ENCODE measurements around the gene ITPRID1.
"Not testable (repeated sequence)": the region's sequence is repeated elsewhere in the genome, so short reads cannot be mapped to it uniquely, and the experiment has no call there.

The ITPRID1 gene

DNA sequence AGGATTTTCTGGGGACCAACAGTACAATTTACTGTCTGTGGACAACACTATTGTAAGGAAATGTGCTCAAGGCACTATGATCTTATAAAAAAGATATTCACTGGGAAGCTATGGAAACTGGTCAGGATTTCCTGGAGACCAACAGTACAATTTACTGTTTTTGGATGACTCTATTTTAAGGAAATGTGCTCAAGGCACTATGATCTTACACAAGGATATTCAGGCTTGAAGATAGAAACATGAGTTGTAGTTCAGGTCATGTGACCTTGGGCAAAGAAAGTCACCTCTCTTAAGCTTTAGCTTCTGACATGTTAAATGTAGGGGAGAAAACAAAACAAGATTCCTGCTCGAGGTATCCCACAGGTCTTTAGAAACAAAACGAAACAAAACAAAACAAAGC lies 1.7 kb upstream of the ITPRID1 start:
- TF ChIP-seq, protein P1, sequence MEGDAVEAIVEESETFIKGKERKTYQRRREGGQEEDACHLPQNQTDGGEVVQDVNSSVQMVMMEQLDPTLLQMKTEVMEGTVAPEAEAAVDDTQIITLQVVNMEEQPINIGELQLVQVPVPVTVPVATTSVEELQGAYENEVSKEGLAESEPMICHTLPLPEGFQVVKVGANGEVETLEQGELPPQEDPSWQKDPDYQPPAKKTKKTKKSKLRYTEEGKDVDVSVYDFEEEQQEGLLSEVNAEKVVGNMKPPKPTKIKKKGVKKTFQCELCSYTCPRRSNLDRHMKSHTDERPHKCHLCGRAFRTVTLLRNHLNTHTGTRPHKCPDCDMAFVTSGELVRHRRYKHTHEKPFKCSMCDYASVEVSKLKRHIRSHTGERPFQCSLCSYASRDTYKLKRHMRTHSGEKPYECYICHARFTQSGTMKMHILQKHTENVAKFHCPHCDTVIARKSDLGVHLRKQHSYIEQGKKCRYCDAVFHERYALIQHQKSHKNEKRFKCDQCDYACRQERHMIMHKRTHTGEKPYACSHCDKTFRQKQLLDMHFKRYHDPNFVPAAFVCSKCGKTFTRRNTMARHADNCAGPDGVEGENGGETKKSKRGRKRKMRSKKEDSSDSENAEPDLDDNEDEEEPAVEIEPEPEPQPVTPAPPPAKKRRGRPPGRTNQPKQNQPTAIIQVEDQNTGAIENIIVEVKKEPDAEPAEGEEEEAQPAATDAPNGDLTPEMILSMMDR (IDR thresholded peaks at IDR 0.05; ENCODE audit: low read depth, low read length), result no peak
- H3K4me3 ChIP-seq (ENCODE audit: low read depth, low read length), result no peak overlapping the region

- H3K4me3 ChIP-seq (ENCODE audit: low read depth, low read length), result no peak overlapping the region
- TF ChIP-seq, protein P1 (IDR thresholded peaks at IDR 0.05; ENCODE audit: low read depth, low read length), result no peak
Observed at GRCh38 chr7:31516680-31517502, 3.0 kb downstream of the ITPRID1 start.

GRCh38 chr7:31517513-31517912 lies 3.6 kb downstream of the ITPRID1 start:
- H3K4me3 ChIP-seq (ENCODE audit: low read depth, low read length), result no peak overlapping the region
- TF ChIP-seq, protein P1 (IDR thresholded peaks at IDR 0.05; ENCODE audit: low read depth, low read length), result no peak

- no peak overlapping the region for H3K4me3 ChIP-seq (ENCODE audit: low read depth, low read length)
- TF ChIP-seq, protein P1 (IDR thresholded peaks at IDR 0.05; ENCODE audit: low read depth, low read length), result no peak
Observed at GRCh38 chr7:31518766-31519165, 4.9 kb downstream of the ITPRID1 start.

DNA sequence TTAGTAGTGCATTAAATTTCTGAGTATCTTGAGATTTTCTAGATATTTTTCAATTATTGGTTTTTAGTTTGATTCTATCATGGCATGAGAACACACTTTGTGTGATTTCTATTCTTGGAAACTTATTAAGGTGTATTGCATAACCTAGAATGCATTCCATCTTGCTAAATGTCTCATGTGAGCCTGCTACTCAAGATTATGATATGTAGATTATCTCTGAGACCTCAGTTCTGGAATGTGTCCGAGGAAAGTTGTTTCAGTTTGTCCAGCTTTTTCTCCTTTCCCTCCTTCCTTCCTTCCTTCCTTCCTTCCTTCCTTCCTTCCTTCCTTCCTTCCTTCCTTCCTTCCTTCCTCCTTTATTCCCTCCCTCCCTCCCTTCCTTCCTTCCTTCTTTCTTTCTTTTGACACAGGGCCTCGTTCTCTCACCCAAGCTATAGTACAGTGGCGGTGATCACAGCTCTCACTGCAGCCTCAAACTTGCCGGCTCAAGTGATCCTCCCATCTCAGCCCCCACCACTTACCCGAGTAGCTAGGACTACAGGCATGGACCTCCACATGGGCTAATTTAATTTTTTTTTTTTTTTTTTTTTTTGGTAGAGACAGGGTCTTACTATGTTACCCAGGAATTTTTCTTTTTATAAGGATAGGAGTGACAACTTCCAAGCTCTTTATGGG lies 7.6 kb downstream of the ITPRID1 start:
- H3K4me3 ChIP-seq (ENCODE audit: low read depth, low read length), result no peak overlapping the region
- TF ChIP-seq, protein P1 (IDR thresholded peaks at IDR 0.05; ENCODE audit: low read depth, low read length), result no peak

DNA sequence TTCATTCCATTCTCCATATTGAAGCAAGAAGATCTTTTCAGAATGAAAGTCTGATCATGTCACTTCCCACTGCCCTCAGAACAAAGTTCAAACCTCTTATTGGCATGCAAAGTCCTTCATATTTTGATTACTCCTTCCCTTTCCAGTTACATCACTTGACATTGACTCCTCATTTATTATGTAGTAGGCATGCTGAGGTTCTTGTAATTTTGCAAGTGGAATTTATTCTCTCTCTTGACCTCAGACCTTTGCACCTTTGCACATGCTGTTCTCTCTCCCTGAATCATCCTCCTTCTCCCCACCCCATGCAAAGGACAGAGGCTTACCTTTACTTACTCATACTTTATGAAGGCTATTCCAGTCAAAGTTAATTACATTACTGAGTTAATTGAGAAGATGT lies 13.0 kb downstream of the ITPRID1 start:
- TF ChIP-seq, protein P1 (IDR thresholded peaks at IDR 0.05; ENCODE audit: low read depth, low read length), result no peak
- H3K4me3 ChIP-seq (ENCODE audit: low read depth, low read length), result no peak overlapping the region

DNA sequence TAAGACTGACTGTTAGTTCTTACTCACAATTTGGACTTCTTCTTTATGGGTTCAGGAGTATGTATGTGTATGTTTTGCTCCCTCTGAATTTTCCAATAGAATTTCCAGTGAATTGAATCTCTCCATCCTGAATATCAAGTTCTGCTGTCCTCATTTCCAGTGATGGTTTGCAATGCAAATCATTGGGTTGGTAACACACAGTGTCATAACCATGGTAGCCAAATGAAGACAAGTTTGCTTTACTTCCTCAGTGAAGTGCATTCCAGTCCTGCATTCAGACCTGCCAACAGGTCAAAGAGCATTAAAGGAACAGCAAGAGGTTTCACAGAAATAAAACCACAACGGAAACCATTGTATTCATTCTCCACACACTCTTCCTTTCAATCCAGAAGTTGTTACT lies 15.2 kb downstream of the ITPRID1 start:
- no peak overlapping the region for H3K4me3 ChIP-seq (ENCODE audit: low read depth, low read length)
- TF ChIP-seq, protein P1 (IDR thresholded peaks at IDR 0.05; ENCODE audit: low read depth, low read length), result no peak

GRCh38 chr7:31540651-31541185 lies 26.8 kb downstream of the ITPRID1 start:
- not testable (repeated sequence) for H3K4me3 ChIP-seq (ENCODE audit: low read depth, low read length)

Data from WI38 (cell line).